ENCODE measurements around the gene ATOSB. TPM values are rescaled to one million over a fixed set of nuclear protein-coding genes. Genes with fewer than 3 reads are reported as not detected.

Gene ATOSB
- total and polyA plus RNA-seq, 4 donors: 9.5 to 32.0 (median 23.0) TPM

DNA sequence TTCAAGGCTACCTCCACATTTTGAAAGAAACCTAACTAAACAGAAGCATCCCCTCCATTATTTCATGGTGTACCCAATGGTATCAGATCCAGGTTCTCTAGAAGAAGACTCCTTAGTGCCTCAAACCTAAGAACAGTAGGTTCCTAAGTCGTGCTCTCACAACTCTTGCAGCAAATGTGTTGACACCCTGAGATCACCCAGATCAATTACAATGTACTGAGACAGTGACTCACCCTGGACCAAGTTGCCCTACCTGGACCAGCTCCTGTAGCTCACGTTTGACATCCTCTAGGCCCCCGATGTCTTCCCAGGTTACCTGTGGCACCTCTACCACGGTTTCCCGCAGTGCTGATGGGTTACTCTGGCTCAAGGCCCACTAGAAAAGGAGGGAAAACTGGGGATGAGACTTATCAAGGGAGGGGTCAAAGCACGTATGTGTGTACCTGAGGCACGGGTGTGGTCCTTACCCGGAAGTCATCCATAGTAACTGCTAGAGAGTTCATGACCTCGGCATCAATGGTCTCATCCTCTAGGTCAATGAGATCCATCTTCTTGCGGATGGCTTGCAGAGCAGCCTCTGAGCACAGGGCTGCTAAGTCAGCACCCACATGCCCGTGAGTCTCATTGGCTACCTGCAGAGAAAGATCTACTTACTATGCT lies 55.0 kb downstream of the ATOSB start:
- 95 to 96% methylated on average over 11 of the region's 11 CpGs for WGBS, 2 donors
- peaks cover 77 to 92% (median 90%) of the 10 kb centered on the region in 4 donors for H3K36me3 ChIP-seq (ENCODE audit: control insufficient read depth in 4 of 4, insufficient read depth in 4 of 4, low read length in 4 of 4)
- ATAC-seq (ENCODE audit: insufficient read depth, low FRiP score): no peak

GRCh38 chr9:35059438-35059837 lies 56.2 kb downstream of the ATOSB start:
- Histone ChIP-seq H3K4me1 (ENCODE audit: control insufficient read depth in 5 of 5, insufficient read depth in 5 of 5, low read length in 5 of 5) (no peaks in the 10 kb centered on the region), H3K27me3 (ENCODE audit: control insufficient read depth in 3 of 3, insufficient read depth in 3 of 3, low read length in 2 of 3) (no peaks in the 10 kb centered on the region), H3K9ac (ENCODE audit: insufficient read depth in 1 of 2, low read length in 2 of 2) (no peak overlapping the region), H3K4me3 (no peak overlapping the region), H3K27ac (ENCODE audit: low read depth in 1 of 2, low read length in 1 of 2) (no peak overlapping the region), H3K9me3 (ENCODE audit: control insufficient read depth in 4 of 4, insufficient read depth in 3 of 4, low read length in 3 of 4) (no peaks in the 10 kb centered on the region), H3K36me3 (ENCODE audit: control insufficient read depth in 4 of 4, insufficient read depth in 4 of 4, low read length in 4 of 4) (peaks cover 67 to 91% (median 81%) of the 10 kb centered on the region in 4 donors)
- no peak for TF ChIP-seq CTCF (IDR thresholded peaks at IDR 0.05; ENCODE audit: control extremely low read depth, extremely low read depth)
- ATAC-seq (ENCODE audit: insufficient read depth, low FRiP score) (no peak), DNase-seq (no peak)
- 94% methylated on average over 10 of the region's 10 CpGs for WGBS, 2 donors

More for the DNA sequence above, 55.0 kb downstream of the ATOSB start:
- Histone ChIP-seq H3K4me3 (no peak overlapping the region), H3K9me3 (ENCODE audit: control insufficient read depth in 4 of 4, insufficient read depth in 3 of 4, low read length in 3 of 4) (no peaks in the 10 kb centered on the region), H3K27ac (ENCODE audit: low read depth in 1 of 2, low read length in 1 of 2) (no peak overlapping the region), H3K9ac (ENCODE audit: insufficient read depth in 1 of 2, low read length in 2 of 2) (no peak overlapping the region), H3K27me3 (ENCODE audit: control insufficient read depth in 3 of 3, insufficient read depth in 3 of 3, low read length in 2 of 3) (no peaks in the 10 kb centered on the region), H3K4me1 (ENCODE audit: control insufficient read depth in 5 of 5, insufficient read depth in 5 of 5, low read length in 5 of 5) (no peaks in the 10 kb centered on the region)
- no peak for DNase-seq
- TF ChIP-seq CTCF (IDR thresholded peaks at IDR 0.05; ENCODE audit: control extremely low read depth, extremely low read depth): no peak

- Histone ChIP-seq H3K9me3 (ENCODE audit: control insufficient read depth in 4 of 4, insufficient read depth in 3 of 4, low read length in 3 of 4) (no peaks in the 10 kb centered on the region), H3K36me3 (ENCODE audit: control insufficient read depth in 4 of 4, insufficient read depth in 4 of 4, low read length in 4 of 4) (peaks cover 51 to 78% (median 66%) of the 10 kb centered on the region in 4 donors), H3K4me1 (ENCODE audit: control insufficient read depth in 5 of 5, insufficient read depth in 5 of 5, low read length in 5 of 5) (no peaks in the 10 kb centered on the region), H3K9ac (ENCODE audit: insufficient read depth in 1 of 2, low read length in 2 of 2) (no peak overlapping the region), H3K27me3 (ENCODE audit: control insufficient read depth in 3 of 3, insufficient read depth in 3 of 3, low read length in 2 of 3) (no peaks in the 10 kb centered on the region), H3K4me3 (no peak overlapping the region), H3K27ac (ENCODE audit: low read depth in 1 of 2, low read length in 1 of 2) (no peak overlapping the region)
- ATAC-seq (ENCODE audit: insufficient read depth, low FRiP score) (no peak), DNase-seq (no peak)
- WGBS, 2 donors: 96 to 98% methylated on average over 8 of the region's 8 CpGs
- TF ChIP-seq CTCF (IDR thresholded peaks at IDR 0.05; ENCODE audit: control extremely low read depth, extremely low read depth): no peak
Measured at GRCh38 chr9:35057271-35057620, 58.4 kb downstream of the ATOSB start.

Data from lung (tissue), 12 donors.